ENCODE data around the gene TXNRD1. TPM values are rescaled to one million over a fixed set of nuclear protein-coding genes. Genes with fewer than 3 reads are reported as not detected.

Gene TXNRD1
- total RNA-seq, 1 donor from 2014 or later = 176 TPM

- no peaks in the 10 kb centered on the region for H3K27me3 ChIP-seq (ENCODE audit: insufficient read depth, low read length)
- peak within 1 kb of the TSS; percentile 81 for H3K4me2 ChIP-seq (ENCODE audit: low read length)
- H3K27ac Mint-ChIP-seq (ENCODE audit: unreplicated experiment) = peak within 1 kb of the TSS; percentile 51
- H3K4me3 Mint-ChIP-seq (ENCODE audit: unreplicated experiment) = peak within 1 kb of the TSS; percentile 4
- peaks cover 98% of the 10 kb centered on the region for H4K20me1 ChIP-seq (ENCODE audit: insufficient read depth, low read length)
- H3K9me3 ChIP-seq (ENCODE audit: insufficient read depth, low read depth, low read length) = no peaks in the 10 kb centered on the region
- peaks cover 21% of the 10 kb centered on the region for H3K36me3 ChIP-seq (ENCODE audit: insufficient read depth, low read length)
- H3K4me1 Mint-ChIP-seq (ENCODE audit: low read depth, unreplicated experiment) = peaks cover 10% of the 10 kb centered on the region
- DNase-seq (ENCODE audit: low read depth) = peak; percentile 67
- H3K9ac ChIP-seq (ENCODE audit: low read length) = peak within 1 kb of the TSS; percentile 53
- TF ChIP-seq, protein P1, sequence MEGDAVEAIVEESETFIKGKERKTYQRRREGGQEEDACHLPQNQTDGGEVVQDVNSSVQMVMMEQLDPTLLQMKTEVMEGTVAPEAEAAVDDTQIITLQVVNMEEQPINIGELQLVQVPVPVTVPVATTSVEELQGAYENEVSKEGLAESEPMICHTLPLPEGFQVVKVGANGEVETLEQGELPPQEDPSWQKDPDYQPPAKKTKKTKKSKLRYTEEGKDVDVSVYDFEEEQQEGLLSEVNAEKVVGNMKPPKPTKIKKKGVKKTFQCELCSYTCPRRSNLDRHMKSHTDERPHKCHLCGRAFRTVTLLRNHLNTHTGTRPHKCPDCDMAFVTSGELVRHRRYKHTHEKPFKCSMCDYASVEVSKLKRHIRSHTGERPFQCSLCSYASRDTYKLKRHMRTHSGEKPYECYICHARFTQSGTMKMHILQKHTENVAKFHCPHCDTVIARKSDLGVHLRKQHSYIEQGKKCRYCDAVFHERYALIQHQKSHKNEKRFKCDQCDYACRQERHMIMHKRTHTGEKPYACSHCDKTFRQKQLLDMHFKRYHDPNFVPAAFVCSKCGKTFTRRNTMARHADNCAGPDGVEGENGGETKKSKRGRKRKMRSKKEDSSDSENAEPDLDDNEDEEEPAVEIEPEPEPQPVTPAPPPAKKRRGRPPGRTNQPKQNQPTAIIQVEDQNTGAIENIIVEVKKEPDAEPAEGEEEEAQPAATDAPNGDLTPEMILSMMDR (IDR thresholded peaks at IDR 0.05; ENCODE audit: insufficient read depth, low read depth, low read length) = no peak
- no peak for TF ChIP-seq EZH2 (IDR thresholded peaks at IDR 0.05; ENCODE audit: insufficient read depth, low read length)
- H3K79me2 ChIP-seq (ENCODE audit: insufficient read depth, low read length) = peaks cover 97% of the 10 kb centered on the region
- peak within 1 kb of the TSS; percentile 47 for H3K27ac ChIP-seq (ENCODE audit: low read depth, low read length)
- H2AFZ ChIP-seq (ENCODE audit: low read depth, low read length) = peak within 1 kb of the TSS; percentile 53
- H3K27me3 Mint-ChIP-seq (ENCODE audit: low read depth, unreplicated experiment) = no peaks in the 10 kb centered on the region
- no peak for FAIRE-seq
- H3K4me3 ChIP-seq (ENCODE audit: insufficient read depth, low read depth, low read length) = peak within 1 kb of the TSS; percentile 53
- H3K36me3 Mint-ChIP-seq (ENCODE audit: low read depth, unreplicated experiment) = peaks cover 18% of the 10 kb centered on the region
- H3K4me1 ChIP-seq (ENCODE audit: insufficient read depth, low read length) = peaks cover 12% of the 10 kb centered on the region
- H3K9me3 Mint-ChIP-seq (ENCODE audit: unreplicated experiment) = no peaks in the 10 kb centered on the region
These were observed 88.1 kb downstream of the TXNRD1 start, which contains the start of gene EID3 for GRCh38 chr12:104303538-104304151. Gene EID3 (plus strand): TSS chr12:104303739. CDS start chr12:104303935, 196 bp downstream.

DNA sequence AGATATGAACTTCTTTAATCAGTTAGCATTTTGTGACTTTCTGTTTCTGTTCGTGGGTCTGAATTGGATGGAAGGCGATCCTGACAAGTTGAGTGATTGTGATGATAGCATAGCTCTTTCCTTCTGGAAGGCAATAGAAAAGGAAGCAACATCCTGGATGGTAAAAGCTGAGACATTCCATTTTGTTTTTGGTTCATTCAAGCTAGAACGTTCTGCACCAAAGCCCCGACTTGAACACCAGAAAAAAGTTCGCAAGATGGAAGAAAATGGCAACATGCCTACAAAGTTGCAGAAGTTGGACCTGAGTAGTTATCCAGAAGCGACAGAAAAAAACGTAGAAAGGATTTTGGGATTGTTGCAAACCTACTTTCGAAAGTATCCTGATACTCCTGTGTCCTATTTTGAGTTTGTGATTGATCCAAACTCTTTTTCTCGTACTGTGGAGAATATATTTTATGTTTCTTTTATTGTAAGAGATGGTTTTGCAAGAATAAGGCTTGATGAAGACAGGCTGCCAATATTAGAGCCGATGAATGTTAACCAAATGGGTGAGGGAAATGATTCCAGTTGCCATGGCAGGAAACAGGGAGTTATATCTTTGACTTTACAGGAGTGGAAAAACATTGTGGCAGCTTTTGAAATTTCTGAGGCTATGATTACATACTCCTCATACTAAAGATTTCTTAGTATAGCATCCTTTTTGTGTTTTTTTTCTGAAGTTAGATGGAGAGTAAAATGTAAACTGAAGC is 88.9 kb downstream of the TXNRD1 start:
- peaks cover 98% of the 10 kb centered on the region for H4K20me1 ChIP-seq (ENCODE audit: insufficient read depth, low read length)
- no peak for DNase-seq (ENCODE audit: low read depth)
- no peak overlapping the region for H2AFZ ChIP-seq (ENCODE audit: low read depth, low read length)
- H3K9me3 Mint-ChIP-seq (ENCODE audit: unreplicated experiment) = no peaks in the 10 kb centered on the region
- H3K4me1 Mint-ChIP-seq (ENCODE audit: low read depth, unreplicated experiment) = peaks cover 10% of the 10 kb centered on the region
- no peak overlapping the region for H3K27ac Mint-ChIP-seq (ENCODE audit: unreplicated experiment)
- H3K36me3 Mint-ChIP-seq (ENCODE audit: low read depth, unreplicated experiment) = peaks cover 21% of the 10 kb centered on the region
- H3K27me3 ChIP-seq (ENCODE audit: insufficient read depth, low read length) = no peaks in the 10 kb centered on the region
- peak overlapping the region; percentile 4 for H3K4me3 Mint-ChIP-seq (ENCODE audit: unreplicated experiment)
- FAIRE-seq = peak; percentile 26
- peak overlapping the region; percentile 53 for H3K4me3 ChIP-seq (ENCODE audit: insufficient read depth, low read depth, low read length)
- H3K9ac ChIP-seq (ENCODE audit: low read length) = no peak overlapping the region
- H3K4me2 ChIP-seq (ENCODE audit: low read length) = peak overlapping the region; percentile 81
- no peaks in the 10 kb centered on the region for H3K27me3 Mint-ChIP-seq (ENCODE audit: low read depth, unreplicated experiment)
- peaks cover 16% of the 10 kb centered on the region for H3K36me3 ChIP-seq (ENCODE audit: insufficient read depth, low read length)
- no peaks in the 10 kb centered on the region for H3K9me3 ChIP-seq (ENCODE audit: insufficient read depth, low read depth, low read length)
- peaks cover 12% of the 10 kb centered on the region for H3K4me1 ChIP-seq (ENCODE audit: insufficient read depth, low read length)
- H3K27ac ChIP-seq (ENCODE audit: low read depth, low read length) = no peak overlapping the region
- peaks cover 96% of the 10 kb centered on the region for H3K79me2 ChIP-seq (ENCODE audit: insufficient read depth, low read length)
- TF ChIP-seq EZH2 (IDR thresholded peaks at IDR 0.05; ENCODE audit: insufficient read depth, low read length) = no peak
- TF ChIP-seq, protein P1 (IDR thresholded peaks at IDR 0.05; ENCODE audit: insufficient read depth, low read depth, low read length) = no peak

All from astrocyte (in vitro differentiated cells and primary cell).